ENCODE results near the gene NGFR.

DNA sequence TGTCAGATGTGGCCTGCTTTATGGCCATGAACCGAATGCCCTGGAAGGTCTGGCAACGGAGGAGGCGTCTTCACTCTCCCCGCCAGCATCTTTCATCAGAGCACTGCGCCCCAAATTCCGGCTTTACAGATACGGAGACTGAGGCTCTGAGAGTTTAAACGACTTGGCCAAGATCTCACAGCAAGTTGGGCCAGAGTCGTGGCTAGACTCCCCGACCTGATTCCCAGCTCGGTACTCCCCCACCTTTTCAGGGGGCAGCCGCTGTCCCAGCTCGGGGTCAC lies 1.7 kb downstream of the NGFR start:
- no peak for TF ChIP-seq EZH2 (IDR thresholded peaks at IDR 0.05; ENCODE audit: borderline replicate concordance, low read length)
- TF ChIP-seq, protein P1, sequence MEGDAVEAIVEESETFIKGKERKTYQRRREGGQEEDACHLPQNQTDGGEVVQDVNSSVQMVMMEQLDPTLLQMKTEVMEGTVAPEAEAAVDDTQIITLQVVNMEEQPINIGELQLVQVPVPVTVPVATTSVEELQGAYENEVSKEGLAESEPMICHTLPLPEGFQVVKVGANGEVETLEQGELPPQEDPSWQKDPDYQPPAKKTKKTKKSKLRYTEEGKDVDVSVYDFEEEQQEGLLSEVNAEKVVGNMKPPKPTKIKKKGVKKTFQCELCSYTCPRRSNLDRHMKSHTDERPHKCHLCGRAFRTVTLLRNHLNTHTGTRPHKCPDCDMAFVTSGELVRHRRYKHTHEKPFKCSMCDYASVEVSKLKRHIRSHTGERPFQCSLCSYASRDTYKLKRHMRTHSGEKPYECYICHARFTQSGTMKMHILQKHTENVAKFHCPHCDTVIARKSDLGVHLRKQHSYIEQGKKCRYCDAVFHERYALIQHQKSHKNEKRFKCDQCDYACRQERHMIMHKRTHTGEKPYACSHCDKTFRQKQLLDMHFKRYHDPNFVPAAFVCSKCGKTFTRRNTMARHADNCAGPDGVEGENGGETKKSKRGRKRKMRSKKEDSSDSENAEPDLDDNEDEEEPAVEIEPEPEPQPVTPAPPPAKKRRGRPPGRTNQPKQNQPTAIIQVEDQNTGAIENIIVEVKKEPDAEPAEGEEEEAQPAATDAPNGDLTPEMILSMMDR (conservative IDR thresholded peaks at IDR 0.05 in 1 of 2, IDR thresholded peaks at IDR 0.05 in 1 of 2; ENCODE audit: extremely low read depth in 1 of 2, insufficient read depth in 1 of 2, low read depth in 1 of 2, low read length in 2 of 2), result no peak
